CD8-positive, alpha-beta memory T cell (primary cell): Measurements from ENCODE around the gene TRIL. TPM values are rescaled to one million over a fixed set of nuclear protein-coding genes. Genes with fewer than 3 reads are reported as not detected.

ENCODE experiments used
- CTCF ChIA-PET: fragments of 350-600 bp; sonication (Branson Sonifier 250); formaldehyde crosslinking; loops from one replicate; lab custom pipeline; 2021; ENCODE audit warnings: antibody characterized with exemption; lab: Charles Lee
- POLR2A ChIA-PET: fragments of 350-600 bp; sonication (Branson Sonifier 250); formaldehyde crosslinking; loops from one replicate; lab custom pipeline; 2021; ENCODE audit warnings: antibody characterized with exemption; lab: Charles Lee
- DNase-seq, 5 donors: peaks; one replicate each; pipeline versions ENCODE4 v3.0.0 to v3.0.0-alpha.2; 2020 to 2022; ENCODE audit warnings: mixed read lengths in 1 of 5
- H3K27ac ChIP-seq: one replicate; pipeline ENCODE4 v1.7.0; 2013; ENCODE audit warnings: low read depth, mild to moderate bottlenecking, low read length, moderate library complexity
- H3K27me3 ChIP-seq: 2 replicates; pipeline ENCODE4 v1.7.0; 2013; ENCODE audit warnings: low read length, mild to moderate bottlenecking; ENCODE audit not compliant: insufficient read depth, poor library complexity, severe bottlenecking
- H3K36me3 ChIP-seq: 2 replicates; pipeline ENCODE4 v1.7.0; 2013; ENCODE audit warnings: mild to moderate bottlenecking, low read length, moderate library complexity; ENCODE audit not compliant: insufficient read depth
- H3K4me1 ChIP-seq: 2 replicates; pipeline ENCODE4 v1.7.0; 2013; ENCODE audit warnings: mild to moderate bottlenecking, low read length, moderate library complexity; ENCODE audit not compliant: insufficient read depth
- H3K4me3 ChIP-seq: 2 replicates; pipeline ENCODE4 v1.7.0; 2013; ENCODE audit warnings: mild to moderate bottlenecking, low read length
- H3K9me3 ChIP-seq: 2 replicates; pipeline ENCODE4 v1.7.0; 2013; ENCODE audit warnings: mild to moderate bottlenecking, low read length
- H3K27ac Mint-ChIP-seq, 8 donors: one replicate each; pipeline ENCODE4 v1.8.0; 2020 to 2021; ENCODE audit warnings: mixed read lengths in 8 of 8, mild to moderate bottlenecking in 6 of 8, inconsistent platforms in 3 of 8, moderate library complexity in 3 of 8
- H3K27me3 Mint-ChIP-seq, 2 donors: one replicate each; pipeline ENCODE4 v1.8.0; 2020 to 2021; ENCODE audit warnings: mixed read lengths in 2 of 2, mild to moderate bottlenecking in 1 of 2, moderate library complexity in 1 of 2
- H3K36me3 Mint-ChIP-seq, 3 donors: one replicate each; pipeline ENCODE4 v1.8.0; 2020 to 2021; ENCODE audit warnings: mixed read lengths in 3 of 3, inconsistent platforms in 1 of 3, mild to moderate bottlenecking in 1 of 3
- H3K4me1 Mint-ChIP-seq, 3 donors: one replicate each; pipeline ENCODE4 v1.8.0; 2020 to 2021; ENCODE audit warnings: mixed read lengths in 3 of 3, inconsistent platforms in 1 of 3, mild to moderate bottlenecking in 1 of 3
- H3K4me3 Mint-ChIP-seq, 7 donors: one replicate each; pipeline ENCODE4 v1.8.0; 2020 to 2021; ENCODE audit warnings: mixed read lengths in 7 of 7, mild to moderate bottlenecking in 6 of 7, moderate library complexity in 4 of 7, inconsistent platforms in 2 of 7
- H3K9me3 Mint-ChIP-seq, 5 donors: one replicate each; pipeline ENCODE4 v1.8.0; 2020 to 2022; ENCODE audit warnings: mixed read lengths in 5 of 5, mild to moderate bottlenecking in 3 of 5, moderate library complexity in 2 of 5, inconsistent platforms in 1 of 5
- polyA plus RNA-seq: library from polyadenylated mRNA; unstranded; fragments of 300-500 nt; fragmentation: Illumina TruSeq; gene quantifications from one replicate; pipeline ENCODE4 v1.2.3, GENCODE V29; 2021
- total RNA-seq, 2 experiments: library from RNA; stranded (reverse); gene quantifications; one replicate each; pipeline ENCODE4 v1.2.3, GENCODE V29; 2021

TRIL gene
- total and polyA plus RNA-seq, 3 experiments from 2014 or later, result not detected

DNA sequence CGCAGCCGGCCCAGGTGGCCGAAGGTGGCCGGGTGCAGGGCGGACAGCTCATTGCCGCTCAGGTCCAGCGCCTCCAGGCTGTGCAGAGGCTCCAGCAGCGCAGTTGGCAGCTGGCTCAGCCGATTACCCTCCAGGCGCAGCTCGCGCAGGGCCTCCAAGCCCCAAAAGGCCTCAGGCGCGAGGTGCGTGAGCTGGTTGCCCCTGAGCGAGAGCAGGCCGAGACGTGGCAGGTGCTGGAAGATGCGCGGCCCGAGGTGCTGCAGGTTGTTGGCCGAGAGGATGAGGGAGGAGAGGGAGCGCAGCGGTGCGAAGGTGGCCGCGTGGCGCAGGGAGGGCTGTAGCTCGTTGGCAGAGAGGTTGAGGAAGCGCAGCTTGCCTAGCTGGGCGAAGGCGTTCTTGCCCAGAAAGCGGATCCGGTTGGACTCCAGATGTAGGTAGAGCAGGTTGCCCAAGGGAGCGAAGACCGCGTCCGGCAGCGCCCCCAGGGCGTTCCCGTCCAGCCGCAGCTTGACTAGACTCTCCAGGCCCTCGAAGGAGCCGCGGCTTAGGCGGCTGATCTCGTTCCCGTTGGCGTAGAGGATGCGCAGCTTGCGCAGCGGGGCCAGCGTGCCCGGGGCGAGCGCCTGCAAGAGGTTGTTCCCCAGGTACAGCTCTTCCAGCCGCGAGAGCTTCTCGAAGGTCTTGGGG, 923 bp downstream of the TRIL start:
- no peak for DNase-seq
- Mint-ChIP-seq H3K27ac (no peak overlapping the region), H3K4me3 (peak overlapping the region in 5 of 7 donors; percentile 15 to 66 (median 55)), H3K36me3 (no peaks in the 10 kb centered on the region), H3K4me1 (peaks cover 4 to 23% (median 5%) of the 10 kb centered on the region in 3 donors), H3K27me3 (peaks cover 42 to 68% of the 10 kb centered on the region in 2 donors), H3K9me3 (no peaks in the 10 kb centered on the region)
- Histone ChIP-seq H3K27me3 (peaks cover 17% of the 10 kb centered on the region), H3K4me1 (no peaks in the 10 kb centered on the region), H3K36me3 (no peaks in the 10 kb centered on the region), H3K4me3 (no peak overlapping the region), H3K27ac (no peak overlapping the region), H3K9me3 (no peaks in the 10 kb centered on the region)
- CTCF ChIA-PET, result interaction anchor here (1.4 to 1.7 kb wide), 2 partner anchors 30 to 35 kb away, joined by 4 to 6 read pairs; no protein-coding TSS in a partner anchor
- POLR2A ChIA-PET, result no interaction called here

DNA sequence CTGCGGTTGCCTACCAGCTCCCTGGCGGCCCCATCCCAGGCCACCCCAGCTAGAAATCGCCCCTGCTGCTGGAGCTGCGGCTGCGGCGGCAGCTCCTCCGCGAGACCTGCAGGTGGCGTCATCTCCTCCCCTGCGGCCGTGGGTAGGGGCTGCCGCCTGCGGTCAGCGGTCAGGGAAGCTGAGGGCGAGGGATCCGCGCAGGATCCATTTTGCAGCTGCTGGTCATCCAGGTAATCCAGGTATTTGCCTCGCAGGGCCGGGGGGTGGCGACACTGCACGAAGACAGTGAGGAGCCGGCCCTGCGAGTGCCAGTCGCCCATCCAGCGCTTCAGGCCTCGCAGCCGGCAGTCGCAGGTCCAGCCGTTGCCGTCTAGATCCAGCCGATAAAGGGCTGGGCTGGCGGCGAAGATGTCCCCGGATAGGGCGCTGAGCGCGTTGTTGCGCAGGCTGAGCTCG, 1.5 kb downstream of the TRIL start:
- CTCF ChIA-PET, result interaction anchor here (1.4 kb wide), 1 partner anchor 34 kb away, joined by 4 read pairs; no protein-coding TSS in a partner anchor
- peaks cover 45 to 71% of the 10 kb centered on the region in 2 donors for H3K27me3 Mint-ChIP-seq

DNA sequence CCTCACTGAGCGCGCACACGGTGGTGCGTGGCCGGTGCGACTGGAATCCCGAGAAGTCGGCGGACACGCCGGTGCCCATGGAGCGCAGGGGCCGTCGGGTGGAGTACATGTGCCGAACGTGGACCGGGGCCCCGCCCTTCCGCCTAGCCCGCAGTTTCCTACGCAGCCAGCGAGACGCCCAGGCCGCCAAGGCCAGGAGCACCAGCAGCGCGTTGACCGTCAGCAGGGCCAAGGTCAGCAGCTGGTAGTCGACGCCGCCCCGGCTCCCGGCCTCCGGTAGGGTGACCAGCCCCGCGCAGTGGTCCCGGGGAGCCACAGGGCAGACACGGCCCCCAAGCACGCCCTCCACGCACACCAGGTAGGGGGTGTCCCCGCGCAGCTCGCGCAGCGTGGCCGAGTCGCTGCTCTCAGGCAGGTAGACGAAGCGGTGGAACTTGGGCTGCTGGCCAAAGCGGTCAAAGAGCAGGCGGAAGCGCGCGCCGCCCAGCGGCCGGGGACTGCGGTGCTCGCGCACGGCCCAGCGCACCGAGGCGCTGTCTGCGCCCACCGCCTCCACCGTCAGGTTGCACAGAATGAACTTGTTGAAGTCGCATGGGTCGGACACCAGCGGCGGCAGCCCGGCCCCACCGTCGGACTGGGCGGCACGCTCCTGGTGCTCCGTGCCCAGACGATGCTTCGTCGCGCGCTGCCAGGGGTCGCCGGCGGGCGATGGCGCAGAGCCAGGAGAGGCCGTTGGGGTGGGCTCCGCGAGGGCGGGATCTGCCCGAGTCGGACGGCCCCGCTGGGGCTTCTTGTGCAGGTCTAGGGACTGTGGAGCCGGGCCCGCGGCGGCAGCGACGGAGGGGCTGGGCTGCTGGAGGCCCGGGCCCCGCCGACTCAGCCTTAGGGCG, 2.2 kb downstream of the TRIL start:
- Mint-ChIP-seq H3K9me3 (no peaks in the 10 kb centered on the region), H3K4me1 (peaks cover 4 to 23% (median 5%) of the 10 kb centered on the region in 3 donors), H3K4me3 (peak overlapping the region in 3 of 7 donors; percentile 15 to 36 (median 33)), H3K27ac (no peak overlapping the region), H3K36me3 (no peaks in the 10 kb centered on the region), H3K27me3 (peaks cover 44 to 76% of the 10 kb centered on the region in 2 donors)
- ChIA-PET CTCF (interaction anchor here (1.4 kb wide), 1 partner anchor 34 kb away, joined by 4 read pairs; no protein-coding TSS in a partner anchor), POLR2A (no interaction called here)
- Histone ChIP-seq H3K4me1 (no peaks in the 10 kb centered on the region), H3K27me3 (peaks cover 17% of the 10 kb centered on the region), H3K4me3 (no peak overlapping the region), H3K9me3 (no peaks in the 10 kb centered on the region), H3K27ac (no peak overlapping the region), H3K36me3 (no peaks in the 10 kb centered on the region)
- DNase-seq, result no peak

More for the DNA sequence above, 1.5 kb downstream of the TRIL start:
- Mint-ChIP-seq H3K27ac (no peak overlapping the region), H3K36me3 (no peaks in the 10 kb centered on the region), H3K4me1 (peaks cover 4 to 23% (median 5%) of the 10 kb centered on the region in 3 donors), H3K9me3 (no peaks in the 10 kb centered on the region), H3K4me3 (peak overlapping the region in 1 of 7 donors; percentile 60)
- H3K9me3 ChIP-seq, result no peaks in the 10 kb centered on the region
- H3K4me3 ChIP-seq, result no peak overlapping the region
- H3K4me1 ChIP-seq, result no peaks in the 10 kb centered on the region
- no peaks in the 10 kb centered on the region for H3K36me3 ChIP-seq
- H3K27me3 ChIP-seq, result peaks cover 17% of the 10 kb centered on the region
- DNase-seq, result no peak
- POLR2A ChIA-PET, result no interaction called here
- no peak overlapping the region for H3K27ac ChIP-seq

DNA sequence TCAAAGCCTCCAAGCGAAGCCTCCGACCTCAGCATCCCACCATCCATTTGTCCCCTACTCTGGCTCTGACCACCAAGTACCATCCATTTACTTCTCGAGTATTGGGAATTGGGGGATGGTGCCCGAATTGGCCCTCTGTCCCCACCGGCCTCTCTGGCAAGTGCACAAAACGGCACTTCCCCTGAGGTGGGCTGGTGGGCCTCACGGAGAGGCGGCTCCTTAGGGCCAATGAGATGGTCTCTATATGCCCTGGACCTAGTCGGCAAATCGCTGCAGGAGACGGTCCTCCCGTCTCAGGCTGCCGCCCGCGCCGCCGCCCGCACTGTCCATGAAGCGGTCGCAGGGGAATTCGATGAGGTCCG, 2.8 kb downstream of the TRIL start:
- Mint-ChIP-seq H3K27me3 (peaks cover 43 to 76% of the 10 kb centered on the region in 2 donors), H3K36me3 (no peaks in the 10 kb centered on the region), H3K4me1 (peaks cover 4 to 23% (median 5%) of the 10 kb centered on the region in 3 donors), H3K9me3 (no peaks in the 10 kb centered on the region), H3K27ac (no peak overlapping the region), H3K4me3 (peak overlapping the region in 3 of 7 donors; percentile 8 to 36 (median 11))
- Histone ChIP-seq H3K36me3 (no peaks in the 10 kb centered on the region), H3K27me3 (peaks cover 17% of the 10 kb centered on the region), H3K4me3 (no peak overlapping the region), H3K4me1 (no peaks in the 10 kb centered on the region), H3K27ac (no peak overlapping the region), H3K9me3 (no peaks in the 10 kb centered on the region)
- CTCF ChIA-PET, result no interaction called here
- DNase-seq, result no peak
- POLR2A ChIA-PET, result no interaction called here

DNA sequence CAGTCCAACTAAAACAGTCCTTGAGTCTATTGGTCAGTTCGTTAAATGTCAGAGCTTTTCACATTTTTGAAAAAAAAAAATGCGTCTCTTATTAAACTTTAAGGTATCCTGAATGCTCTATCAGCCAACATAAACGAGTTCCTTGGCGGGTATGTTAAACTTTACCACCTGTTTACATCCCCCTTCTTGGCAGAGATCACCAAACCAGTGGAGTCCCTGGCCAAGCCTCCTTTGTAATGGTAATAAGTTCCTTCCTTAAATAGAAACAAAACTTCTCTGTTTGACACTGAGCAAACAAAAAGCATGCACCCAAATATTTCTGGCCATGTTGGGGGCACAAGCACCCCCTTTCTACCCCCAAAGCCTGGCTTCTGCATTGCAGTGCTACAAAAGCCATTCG, 3.2 kb downstream of the TRIL start:
- H3K27ac Mint-ChIP-seq, result no peak overlapping the region
- Histone ChIP-seq H3K4me3 (no peak overlapping the region), H3K4me1 (no peaks in the 10 kb centered on the region), H3K9me3 (no peaks in the 10 kb centered on the region), H3K27me3 (peaks cover 17% of the 10 kb centered on the region), H3K27ac (no peak overlapping the region), H3K36me3 (no peaks in the 10 kb centered on the region)
- peaks cover 41 to 74% of the 10 kb centered on the region in 2 donors for H3K27me3 Mint-ChIP-seq
- H3K9me3 Mint-ChIP-seq, result no peaks in the 10 kb centered on the region
- POLR2A ChIA-PET, result no interaction called here
- H3K36me3 Mint-ChIP-seq, result no peaks in the 10 kb centered on the region
- DNase-seq, result no peak
- CTCF ChIA-PET, result no interaction called here
- peak overlapping the region in 1 of 7 donors; percentile 8 for H3K4me3 Mint-ChIP-seq
- H3K4me1 Mint-ChIP-seq, result peaks cover 4 to 23% (median 5%) of the 10 kb centered on the region in 3 donors

DNA sequence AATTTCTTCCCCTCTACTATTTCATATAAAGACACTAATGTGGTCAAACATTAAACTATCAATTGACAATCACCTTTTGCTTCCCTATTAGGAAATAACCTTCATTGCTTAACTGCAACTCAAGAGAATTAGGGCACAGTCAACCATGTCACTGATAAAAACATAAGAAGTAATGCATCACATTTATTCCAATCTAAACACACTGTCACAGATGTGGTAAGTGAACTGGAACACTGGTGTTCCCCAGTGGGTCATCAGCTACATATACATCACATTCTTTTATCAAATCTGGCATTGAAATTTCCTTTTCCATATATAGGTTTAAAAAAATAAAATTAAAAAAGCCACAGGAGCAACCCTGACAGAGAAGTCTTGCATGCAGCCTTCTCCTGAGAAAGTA, 3.7 kb downstream of the TRIL start:
- Mint-ChIP-seq H3K27me3 (peaks cover 38 to 74% of the 10 kb centered on the region in 2 donors), H3K36me3 (no peaks in the 10 kb centered on the region), H3K9me3 (no peaks in the 10 kb centered on the region), H3K4me1 (peaks cover 4 to 23% (median 5%) of the 10 kb centered on the region in 3 donors), H3K4me3 (no peak overlapping the region), H3K27ac (no peak overlapping the region)
- DNase-seq, result no peak
- ChIA-PET CTCF (interaction anchor here (1.8 kb wide), 1 partner anchor 27 kb away, joined by 6 read pairs; no protein-coding TSS in a partner anchor), POLR2A (no interaction called here)
- H3K36me3 ChIP-seq, result no peaks in the 10 kb centered on the region
- H3K27ac ChIP-seq, result no peak overlapping the region
- no peaks in the 10 kb centered on the region for H3K4me1 ChIP-seq
- H3K9me3 ChIP-seq, result no peaks in the 10 kb centered on the region
- no peak overlapping the region for H3K4me3 ChIP-seq
- peaks cover 17% of the 10 kb centered on the region for H3K27me3 ChIP-seq

DNA sequence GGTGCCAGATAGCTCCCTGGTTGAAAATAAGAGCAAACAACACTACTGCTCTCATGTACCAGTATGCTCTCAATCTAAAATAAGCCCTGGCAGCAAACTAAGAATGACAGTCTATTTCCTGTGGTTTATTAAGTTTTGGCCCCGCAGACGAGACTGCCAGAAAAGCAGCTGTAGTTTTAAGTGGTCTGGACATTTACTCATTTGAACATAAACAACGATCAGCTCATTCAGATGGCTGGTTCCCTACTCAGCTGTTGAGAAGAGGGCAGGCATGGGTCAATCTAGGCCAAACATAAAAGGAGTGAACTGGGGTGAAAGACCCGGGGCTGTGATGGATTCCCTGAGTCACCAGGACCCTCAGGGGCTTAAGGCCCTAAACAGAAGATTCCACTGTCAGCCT, 4.5 kb downstream of the TRIL start:
- H3K36me3 Mint-ChIP-seq, result no peaks in the 10 kb centered on the region
- peaks cover 17% of the 10 kb centered on the region for H3K27me3 ChIP-seq
- H3K4me3 ChIP-seq, result no peak overlapping the region
- no peak overlapping the region for H3K27ac ChIP-seq
- no peaks in the 10 kb centered on the region for H3K36me3 ChIP-seq
- H3K9me3 ChIP-seq, result no peaks in the 10 kb centered on the region
- no peak overlapping the region for H3K27ac Mint-ChIP-seq
- H3K9me3 Mint-ChIP-seq, result no peaks in the 10 kb centered on the region
- ChIA-PET CTCF (interaction anchor here (1.1 to 1.8 kb wide), 2 partner anchors 26 to 32 kb away, joined by 3 to 6 read pairs; no protein-coding TSS in a partner anchor), POLR2A (no interaction called here)
- no peak for DNase-seq
- no peak overlapping the region for H3K4me3 Mint-ChIP-seq
- H3K4me1 ChIP-seq, result no peaks in the 10 kb centered on the region
- H3K4me1 Mint-ChIP-seq, result peaks cover 0 to 17% (median 4%) of the 10 kb centered on the region in 3 donors
- H3K27me3 Mint-ChIP-seq, result peaks cover 33 to 66% of the 10 kb centered on the region in 2 donors
